Duodenal mucosa (tissue), 2 donors: Measurements from ENCODE around the gene ANKRD50.

Experiments used
- H3K27ac ChIP-seq: one replicate; pipeline ENCODE4 v1.7.0; 2013; ENCODE audit warnings: low read depth, low read length
- H3K27me3 ChIP-seq, 2 donors: one replicate each; pipeline ENCODE4 v1.7.0; 2013; ENCODE audit warnings: low read length in 2 of 2, control low read depth in 1 of 2; ENCODE audit not compliant: insufficient read depth in 2 of 2, control insufficient read depth in 1 of 2
- H3K36me3 ChIP-seq, 2 donors: one replicate each; pipeline ENCODE4 v1.7.0; 2013; ENCODE audit warnings: low read length in 2 of 2, control low read depth in 1 of 2; ENCODE audit not compliant: insufficient read depth in 2 of 2, control insufficient read depth in 1 of 2
- H3K4me1 ChIP-seq, 2 donors: one replicate each; pipeline ENCODE4 v1.7.0; 2013; ENCODE audit warnings: low read length in 2 of 2, control low read depth in 1 of 2; ENCODE audit not compliant: insufficient read depth in 2 of 2, control insufficient read depth in 1 of 2
- H3K4me3 ChIP-seq, 2 donors: one replicate each; pipeline ENCODE4 v1.7.0; 2013; ENCODE audit warnings: low read length in 2 of 2, low read depth in 1 of 2
- H3K9ac ChIP-seq, 2 donors: one replicate each; pipeline ENCODE4 v1.7.0; 2013; ENCODE audit warnings: low read length in 2 of 2, low read depth in 1 of 2
- H3K9me3 ChIP-seq, 2 donors: one replicate each; pipeline ENCODE4 v1.7.0; 2013; ENCODE audit warnings: low read length in 2 of 2, control low read depth in 1 of 2; ENCODE audit not compliant: control insufficient read depth in 1 of 2

The ANKRD50 gene

GRCh38 chr4:124640022-124640730 lies 72.4 kb downstream of the ANKRD50 start:
- Histone ChIP-seq H3K27me3 (no peaks in the 10 kb centered on the region), H3K4me3 (no peak overlapping the region), H3K9ac (no peak overlapping the region), H3K36me3 (no peaks in the 10 kb centered on the region), H3K9me3 (no peaks in the 10 kb centered on the region), H3K27ac (no peak overlapping the region), H3K4me1 (no peaks in the 10 kb centered on the region)

- no peaks in the 10 kb centered on the region for H3K27me3 ChIP-seq
- H3K36me3 ChIP-seq, result no peaks in the 10 kb centered on the region
- no peak overlapping the region for H3K27ac ChIP-seq
- no peaks in the 10 kb centered on the region for H3K4me1 ChIP-seq
- H3K9me3 ChIP-seq, result no peaks in the 10 kb centered on the region
- no peak overlapping the region for H3K9ac ChIP-seq
- no peak overlapping the region for H3K4me3 ChIP-seq
Measured at GRCh38 chr4:124637321-124637720, 75.2 kb downstream of the ANKRD50 start.

GRCh38 chr4:124636788-124637187 lies 75.7 kb downstream of the ANKRD50 start:
- Histone ChIP-seq H3K27me3 (no peaks in the 10 kb centered on the region), H3K4me1 (no peaks in the 10 kb centered on the region), H3K36me3 (no peaks in the 10 kb centered on the region), H3K27ac (no peak overlapping the region), H3K9me3 (no peaks in the 10 kb centered on the region), H3K4me3 (no peak overlapping the region), H3K9ac (no peak overlapping the region)

GRCh38 chr4:124635331-124635730 lies 77.2 kb downstream of the ANKRD50 start:
- Histone ChIP-seq H3K4me3 (no peak overlapping the region), H3K9me3 (no peaks in the 10 kb centered on the region), H3K27ac (no peak overlapping the region), H3K36me3 (no peaks in the 10 kb centered on the region), H3K27me3 (no peaks in the 10 kb centered on the region), H3K9ac (no peak overlapping the region), H3K4me1 (no peaks in the 10 kb centered on the region)

- Histone ChIP-seq H3K4me1 (no peaks in the 10 kb centered on the region), H3K9ac (no peak overlapping the region), H3K36me3 (no peaks in the 10 kb centered on the region), H3K4me3 (no peak overlapping the region), H3K27ac (no peak overlapping the region), H3K27me3 (no peaks in the 10 kb centered on the region), H3K9me3 (no peaks in the 10 kb centered on the region)
Measured at GRCh38 chr4:124633285-124633941, 79.1 kb downstream of the ANKRD50 start.

- Histone ChIP-seq H3K27ac (no peak overlapping the region), H3K36me3 (no peaks in the 10 kb centered on the region), H3K4me3 (no peak overlapping the region), H3K4me1 (no peaks in the 10 kb centered on the region), H3K9me3 (no peaks in the 10 kb centered on the region), H3K27me3 (no peaks in the 10 kb centered on the region), H3K9ac (no peak overlapping the region)
Measured at GRCh38 chr4:124632439-124632838, 80.1 kb downstream of the ANKRD50 start.

GRCh38 chr4:124631760-124632159 lies 80.8 kb downstream of the ANKRD50 start:
- Histone ChIP-seq H3K27ac (no peak overlapping the region), H3K9ac (no peak overlapping the region), H3K36me3 (no peaks in the 10 kb centered on the region)

GRCh38 chr4:124629681-124630080 lies 82.9 kb downstream of the ANKRD50 start:
- Histone ChIP-seq H3K27ac (no peak overlapping the region), H3K27me3 (no peaks in the 10 kb centered on the region), H3K9me3 (no peaks in the 10 kb centered on the region), H3K9ac (no peak overlapping the region), H3K4me3 (no peak overlapping the region), H3K4me1 (no peaks in the 10 kb centered on the region), H3K36me3 (no peaks in the 10 kb centered on the region)

More at GRCh38 chr4:124631760-124632159, 80.8 kb downstream of the ANKRD50 start:
- Histone ChIP-seq H3K9me3 (no peaks in the 10 kb centered on the region), H3K27me3 (no peaks in the 10 kb centered on the region), H3K4me1 (no peaks in the 10 kb centered on the region), H3K4me3 (no peak overlapping the region)
